GM19452 (cell line): ENCODE measurements around the gene DIPK1B.

Experiments used
- ATAC-seq: cut with Tn5 transposase; IDR thresholded peaks from one replicate; pipeline ENCODE4 v1.9.1; 2021; ENCODE audit not compliant: unreplicated experiment

The DIPK1B gene

GRCh38 chr9:136686534-136686793, 25.9 kb upstream of the DIPK1B start:
- no peak for ATAC-seq

GRCh38 chr9:136686794-136687711, 25.3 kb upstream of the DIPK1B start, which contains the start of gene AGPAT2:
Gene AGPAT2, minus strand, starts transcription at chr9:136687457. Its CDS starts 100 bp downstream, at chr9:136687357.
- ATAC-seq, result peak; percentile 64

- no peak for ATAC-seq
These were observed 24.6 kb upstream of the DIPK1B start for GRCh38 chr9:136687721-136688223.

- no peak for ATAC-seq
These were observed 23.9 kb upstream of the DIPK1B start for GRCh38 chr9:136688274-136689107.

GRCh38 chr9:136689108-136689460, 23.3 kb upstream of the DIPK1B start:
- no peak for ATAC-seq

- no peak for ATAC-seq
These were observed 22.1 kb upstream of the DIPK1B start for GRCh38 chr9:136690104-136690805.

- ATAC-seq, result no peak
These were observed 21.5 kb upstream of the DIPK1B start for GRCh38 chr9:136690806-136691261.

GRCh38 chr9:136691316-136692184, 20.8 kb upstream of the DIPK1B start:
- ATAC-seq, result no peak

- ATAC-seq, result no peak
These were observed 19.9 kb upstream of the DIPK1B start for GRCh38 chr9:136692185-136693134.

GRCh38 chr9:136693135-136693489, 19.3 kb upstream of the DIPK1B start:
- no peak for ATAC-seq

- no peak for ATAC-seq
These were observed 18.7 kb upstream of the DIPK1B start for GRCh38 chr9:136693490-136694162.

- no peak for ATAC-seq
These were observed 18.1 kb upstream of the DIPK1B start for GRCh38 chr9:136694163-136694871.

GRCh38 chr9:136694872-136695247, 17.5 kb upstream of the DIPK1B start:
- no peak for ATAC-seq

- ATAC-seq, result no peak
These were observed 16.9 kb upstream of the DIPK1B start for GRCh38 chr9:136695435-136695895.

GRCh38 chr9:136695955-136696354, 16.4 kb upstream of the DIPK1B start:
- ATAC-seq, result no peak

- no peak for ATAC-seq
These were observed 15.9 kb upstream of the DIPK1B start for GRCh38 chr9:136696502-136696901.

GRCh38 chr9:136697146-136697820, 15.1 kb upstream of the DIPK1B start:
- ATAC-seq, result no peak
